PC-3 (cell line): ENCODE results near the gene ITGB4.

Source experiments
- EZH2 ChIP-seq: fragments of 300-600 bp; sonication (generic); IDR thresholded peaks from one replicate; pipeline ENCODE4 v1.6.1; 2017; ENCODE audit warnings: antibody characterized with exemption, mild to moderate bottlenecking, low read length; ENCODE audit not compliant: unreplicated experiment
- TF ChIP-seq, protein P1 (sequence below): fragments of 300-600 bp; sonication (generic); conservative IDR thresholded peaks from 2 replicates; pipeline ENCODE4 v1.5.1; 2017; ENCODE audit warnings: antibody characterized with exemption, low read depth, mild to moderate bottlenecking, low read length

DNA sequence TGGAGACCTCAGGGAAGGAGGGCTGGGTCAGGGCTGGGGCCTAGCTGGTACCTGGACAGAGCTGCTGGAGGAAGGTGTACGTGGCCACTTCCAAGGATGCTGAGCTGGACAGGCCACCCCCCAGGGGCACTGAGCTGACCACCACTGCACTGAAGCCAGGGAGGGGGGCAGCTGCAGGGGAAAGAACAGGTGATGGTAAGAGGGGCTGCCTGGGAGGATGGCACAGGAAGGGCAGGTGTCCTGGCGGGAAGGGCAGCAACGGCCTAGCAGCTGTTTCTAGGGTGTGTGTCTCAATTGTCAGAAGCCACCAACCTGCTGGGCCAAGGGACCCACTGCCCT, 42.0 kb downstream of the ITGB4 start:
- TF ChIP-seq, protein P1, sequence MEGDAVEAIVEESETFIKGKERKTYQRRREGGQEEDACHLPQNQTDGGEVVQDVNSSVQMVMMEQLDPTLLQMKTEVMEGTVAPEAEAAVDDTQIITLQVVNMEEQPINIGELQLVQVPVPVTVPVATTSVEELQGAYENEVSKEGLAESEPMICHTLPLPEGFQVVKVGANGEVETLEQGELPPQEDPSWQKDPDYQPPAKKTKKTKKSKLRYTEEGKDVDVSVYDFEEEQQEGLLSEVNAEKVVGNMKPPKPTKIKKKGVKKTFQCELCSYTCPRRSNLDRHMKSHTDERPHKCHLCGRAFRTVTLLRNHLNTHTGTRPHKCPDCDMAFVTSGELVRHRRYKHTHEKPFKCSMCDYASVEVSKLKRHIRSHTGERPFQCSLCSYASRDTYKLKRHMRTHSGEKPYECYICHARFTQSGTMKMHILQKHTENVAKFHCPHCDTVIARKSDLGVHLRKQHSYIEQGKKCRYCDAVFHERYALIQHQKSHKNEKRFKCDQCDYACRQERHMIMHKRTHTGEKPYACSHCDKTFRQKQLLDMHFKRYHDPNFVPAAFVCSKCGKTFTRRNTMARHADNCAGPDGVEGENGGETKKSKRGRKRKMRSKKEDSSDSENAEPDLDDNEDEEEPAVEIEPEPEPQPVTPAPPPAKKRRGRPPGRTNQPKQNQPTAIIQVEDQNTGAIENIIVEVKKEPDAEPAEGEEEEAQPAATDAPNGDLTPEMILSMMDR: no peak
- TF ChIP-seq EZH2: no peak
